ENCODE results near the gene CILP.

GRCh38 chr15:65211482-65211982 lies 259 bp upstream of the CILP start:
- TF ChIP-seq CTCF (CRISPR knock-in tag; IDR thresholded peaks at IDR 0.05) = no peak
- no peak for TF ChIP-seq IRF1 (CRISPR knock-in tag; IDR thresholded peaks at IDR 0.05; ENCODE audit: low read depth)
- TF ChIP-seq ATF2 (CRISPR knock-in tag; IDR thresholded peaks at IDR 0.05) = no peak
- TF ChIP-seq SP1 (IDR thresholded peaks at IDR 0.05) = no peak
- no peak for TF ChIP-seq SP1 (CRISPR knock-in tag; IDR thresholded peaks at IDR 0.05)
- no peak for TF ChIP-seq FOXK2 (IDR thresholded peaks at IDR 0.05)
- TF ChIP-seq POLR2AphosphoS5 (IDR thresholded peaks at IDR 0.05; ENCODE audit: low read depth, low read length) = no peak
- no peak for TF ChIP-seq FOXP1 (IDR thresholded peaks at IDR 0.05)
- no peak for TF ChIP-seq FOXP1 (CRISPR knock-in tag; IDR thresholded peaks at IDR 0.05)
- TF ChIP-seq ZNF766 (CRISPR knock-in tag; IDR thresholded peaks at IDR 0.05; ENCODE audit: borderline replicate concordance) = no peak
- no peak for TF ChIP-seq ZNF263 (CRISPR knock-in tag; IDR thresholded peaks at IDR 0.05)
- no peak for TF ChIP-seq HBP1 (CRISPR knock-in tag; IDR thresholded peaks at IDR 0.05; ENCODE audit: low read depth)
- no peak for TF ChIP-seq GABPA (IDR thresholded peaks at IDR 0.05; ENCODE audit: low read depth, low read length)
- TF ChIP-seq GABPA (CRISPR knock-in tag; IDR thresholded peaks at IDR 0.05; ENCODE audit: low read depth) = no peak
